GM12865 (cell line): Measurements from ENCODE around the gene FKBP11.

Experiments
- DNase-seq: peaks from one replicate; pipeline ENCODE4 v3.0.0; 2010; ENCODE audit warnings: low read depth
- H3K4me3 ChIP-seq: 2 replicates; pipeline ENCODE4 v1.5.1; 2011; ENCODE audit warnings: mild to moderate bottlenecking, low read depth, low read length, control low read depth
- CTCF ChIP-seq: IDR thresholded peaks from 2 replicates; pipeline ENCODE4 v1.5.1; 2011; ENCODE audit warnings: low read length, control low read depth, low read depth, inconsistent platforms; ENCODE audit not compliant: insufficient read depth; ENCODE audit errors: missing control alignments

The FKBP11 gene

GRCh38 chr12:48954841-48955501 is 29.7 kb upstream of the FKBP11 start:
- DNase-seq, result no peak
- H3K4me3 ChIP-seq, result no peak overlapping the region
- TF ChIP-seq CTCF, result no peak

DNA sequence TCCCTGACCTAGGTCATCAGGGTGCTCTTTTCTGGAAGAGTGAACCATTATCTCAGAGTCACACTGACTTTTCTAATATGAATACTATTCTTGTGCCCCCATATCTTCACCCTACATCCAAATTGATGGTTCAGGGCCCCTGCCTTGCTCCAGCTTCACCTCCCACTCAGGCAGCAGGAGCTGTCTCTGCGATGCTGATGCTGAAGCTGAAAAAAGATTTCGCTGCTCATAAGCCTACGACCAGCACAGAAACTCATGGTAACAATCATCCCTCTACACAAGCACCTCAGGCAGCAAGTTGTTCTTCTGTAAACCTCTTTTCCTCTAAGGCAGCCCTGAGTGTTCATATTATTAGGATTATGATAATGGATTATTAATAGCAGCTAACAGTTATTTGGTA is 28.8 kb upstream of the FKBP11 start:
- H3K4me3 ChIP-seq, result no peak overlapping the region
- no peak for TF ChIP-seq CTCF
- DNase-seq, result no peak

GRCh38 chr12:48952691-48953090 is 27.4 kb upstream of the FKBP11 start:
- no peak overlapping the region for H3K4me3 ChIP-seq
- TF ChIP-seq CTCF, result no peak
- no peak for DNase-seq

DNA sequence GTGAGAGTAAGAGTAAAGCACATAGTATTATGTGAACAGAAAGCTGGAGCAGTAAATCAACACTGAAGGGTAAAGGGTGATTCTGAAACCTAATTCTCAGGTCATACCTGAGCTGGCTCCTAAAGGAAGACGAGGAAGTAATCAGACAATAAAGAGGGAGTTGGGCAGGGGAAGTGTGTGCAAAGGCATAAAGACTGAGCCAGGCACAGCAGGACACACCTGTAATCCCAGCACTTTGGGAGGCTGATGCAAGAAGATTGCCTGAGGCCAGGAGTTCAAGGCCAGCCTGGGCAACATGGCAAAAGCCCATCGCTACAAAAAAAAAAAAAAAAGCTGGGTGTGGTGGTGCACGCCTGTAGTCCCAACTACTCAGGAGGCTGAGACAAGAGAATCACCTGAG is 22.4 kb upstream of the FKBP11 start:
- H3K4me3 ChIP-seq, result no peak overlapping the region
- no peak for TF ChIP-seq CTCF
- no peak for DNase-seq

DNA sequence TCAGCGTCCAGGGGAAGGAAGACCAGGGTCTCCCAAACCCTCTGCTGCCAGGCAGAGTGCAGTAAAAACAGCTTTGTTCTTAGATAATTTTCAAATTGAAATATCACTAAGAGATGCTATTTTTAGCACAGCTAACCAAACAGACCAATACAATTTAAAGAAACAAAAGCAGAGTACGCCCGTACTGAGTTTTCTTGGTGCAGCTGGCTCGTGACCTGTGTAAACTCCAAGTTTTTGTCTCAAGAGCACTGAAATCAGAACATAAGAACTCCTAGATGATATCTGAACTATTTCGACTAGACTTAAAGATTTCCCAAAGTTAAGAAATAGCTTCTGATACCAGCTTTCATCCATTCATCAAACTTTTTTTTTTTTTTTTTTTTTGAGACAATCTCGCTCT is 21.7 kb upstream of the FKBP11 start:
- no peak overlapping the region for H3K4me3 ChIP-seq
- no peak for TF ChIP-seq CTCF
- no peak for DNase-seq

DNA sequence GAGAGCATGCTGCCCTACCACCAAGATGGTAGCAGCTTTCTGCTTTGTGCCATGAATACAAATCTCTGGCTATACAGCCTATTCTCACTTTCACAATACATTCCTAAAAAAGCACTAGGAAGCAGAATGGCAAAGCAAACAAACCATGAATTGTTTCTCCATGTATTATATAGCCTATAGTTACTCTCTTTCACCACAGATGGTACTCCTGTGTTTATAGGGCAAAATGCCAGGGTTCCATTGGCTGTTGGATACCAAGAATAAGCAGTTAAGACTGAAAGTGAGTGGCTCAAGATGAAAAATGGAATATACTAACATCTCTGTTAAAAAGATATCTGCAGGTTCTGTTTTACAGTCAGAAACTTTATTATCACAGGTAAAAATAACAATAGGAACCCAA is 20.9 kb upstream of the FKBP11 start:
- H3K4me3 ChIP-seq, result no peak overlapping the region
- TF ChIP-seq CTCF, result no peak
- DNase-seq, result no peak

GRCh38 chr12:48943221-48943620 is 17.9 kb upstream of the FKBP11 start:
- TF ChIP-seq CTCF, result no peak
- DNase-seq, result no peak
- no peak overlapping the region for H3K4me3 ChIP-seq
